ENCODE results near the gene TXLNB.

DNA sequence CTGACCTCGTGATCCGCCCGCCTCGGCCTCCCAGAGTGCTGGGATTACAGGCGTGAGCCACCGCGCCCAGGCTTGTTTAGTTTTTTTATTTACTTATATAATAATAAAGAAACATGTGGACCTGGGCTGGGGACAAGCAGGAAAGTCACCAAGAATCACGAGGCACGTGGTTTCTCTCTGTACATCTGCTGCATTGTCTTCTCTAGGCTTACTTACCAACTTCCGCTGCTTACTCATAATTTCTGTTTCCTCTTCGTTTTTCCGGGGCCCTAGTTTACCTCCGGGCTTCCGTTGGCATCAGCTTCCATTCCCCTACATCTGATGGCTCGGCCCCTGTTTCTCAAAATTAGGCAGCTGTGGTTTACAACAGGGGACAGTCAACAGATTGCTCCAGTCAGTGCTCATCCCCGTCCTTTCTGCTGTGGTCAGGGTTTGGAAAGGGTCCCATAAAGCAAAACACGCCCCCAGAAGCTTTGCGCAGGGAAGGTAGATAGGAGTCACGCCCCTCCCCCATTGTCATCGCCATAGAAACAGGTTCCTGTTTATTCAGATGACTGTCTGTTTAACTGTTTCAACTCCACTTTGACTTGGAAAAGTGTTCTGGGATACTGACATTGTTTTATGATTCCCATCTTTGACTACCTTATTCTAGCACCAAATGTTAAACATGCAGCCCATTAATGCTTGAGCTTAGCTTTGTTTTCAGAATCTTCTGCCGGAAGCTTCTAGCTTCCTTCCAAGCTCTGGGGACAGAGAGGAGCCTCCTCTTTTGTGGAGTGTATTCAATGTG is 31.9 kb upstream of the TXLNB start:
- TF ChIP-seq CTCF (IDR thresholded peaks at IDR 0.05; ENCODE audit: low read depth, low read length, missing input control) (no peak), HNF4G (IDR thresholded peaks at IDR 0.05) (no peak)

All from liver (tissue), 3 donors.